GM19455 (cell line): ENCODE data around the gene SPPL2B.

Source experiments
- ATAC-seq: cut with Tn5 transposase; IDR thresholded peaks from one replicate; pipeline ENCODE4 v1.9.1; 2021; ENCODE audit not compliant: unreplicated experiment

SPPL2B gene

GRCh38 chr19:2353887-2354592 lies 25.6 kb downstream of the SPPL2B start:
- ATAC-seq: no peak

- no peak for ATAC-seq
Observed at GRCh38 chr19:2354670-2355069, 26.2 kb downstream of the SPPL2B start.

- ATAC-seq: no peak
Observed at GRCh38 chr19:2355168-2356035, 26.9 kb downstream of the SPPL2B start.

- ATAC-seq: no peak
Observed at GRCh38 chr19:2356036-2356646, 27.7 kb downstream of the SPPL2B start.

GRCh38 chr19:2357279-2358206 lies 29.1 kb downstream of the SPPL2B start:
- no peak for ATAC-seq

- ATAC-seq: no peak
Observed at GRCh38 chr19:2358548-2359173, 30.2 kb downstream of the SPPL2B start.

GRCh38 chr19:2359992-2360685 lies 31.7 kb downstream of the SPPL2B start, which contains the start of gene TMPRSS9:
TMPRSS9 (plus strand) TSS chr19:2360265; CDS start chr19:2389786, 29,521 bp downstream.
- ATAC-seq: no peak

GRCh38 chr19:2360833-2361232 lies 32.3 kb downstream of the SPPL2B start:
- ATAC-seq: no peak

GRCh38 chr19:2361246-2362045 lies 33.0 kb downstream of the SPPL2B start:
- no peak for ATAC-seq

GRCh38 chr19:2362046-2362969 lies 33.8 kb downstream of the SPPL2B start:
- ATAC-seq: no peak

GRCh38 chr19:2362970-2363300 lies 34.5 kb downstream of the SPPL2B start:
- no peak for ATAC-seq

GRCh38 chr19:2363419-2363818 lies 34.9 kb downstream of the SPPL2B start:
- no peak for ATAC-seq

GRCh38 chr19:2365201-2365970 lies 36.9 kb downstream of the SPPL2B start:
- no peak for ATAC-seq

- no peak for ATAC-seq
Observed at GRCh38 chr19:2371656-2372055, 43.2 kb downstream of the SPPL2B start.

GRCh38 chr19:2372076-2372612 lies 43.7 kb downstream of the SPPL2B start:
- ATAC-seq: no peak

GRCh38 chr19:2374808-2375207 lies 46.3 kb downstream of the SPPL2B start:
- ATAC-seq: no peak
